Astrocyte of the cerebellum (primary cell): ENCODE measurements around the gene ATG4A.

Experiments used
- DNase-seq: peaks from one replicate; pipeline ENCODE4 v3.0.0-alpha.2; 2011; ENCODE audit warnings: low read depth
- H3K4me3 ChIP-seq: 2 replicates; pipeline ENCODE4 v1.5.1; 2011; ENCODE audit warnings: mild to moderate bottlenecking, low read depth, low read length, moderate library complexity
- CTCF ChIP-seq: IDR thresholded peaks from 2 replicates; pipeline ENCODE4 v1.5.1; 2012; ENCODE audit warnings: low read length, low read depth, moderate library complexity, mild to moderate bottlenecking; ENCODE audit errors: missing control alignments
- in situ Hi-C: cut with HindIII; loops from 2 replicates; pipeline ENCODE4 v1.10.0; 2017; ENCODE audit warnings: low sequenced_read_pairs

ATG4A gene

GRCh38 chrX:108091264-108091877, at the start of gene ATG4A, which contains the start of gene PSMD10:
Gene ATG4A (plus strand): TSS chrX:108091778. CDS start chrX:108091827, 49 bp downstream.
Gene PSMD10 (minus strand): TSS chrX:108091542. CDS start chrX:108091520, 22 bp downstream.
- in situ Hi-C loops = no loop called here
- peak within 1 kb of the TSS; percentile 72 for H3K4me3 ChIP-seq
- DNase-seq = peak; percentile 89
- no peak for TF ChIP-seq CTCF

- TF ChIP-seq CTCF = no peak
- DNase-seq = no peak
- in situ Hi-C loops = no loop called here
- no peak within 1 kb of the TSS for H3K4me3 ChIP-seq
Observed at GRCh38 chrX:108044554-108045256, 46.9 kb upstream of the ATG4A start, which contains the start of gene VSIG1. Gene VSIG1 (plus strand): TSS chrX:108045065. CDS start chrX:108045131, 66 bp downstream.

- no peak for DNase-seq
Observed at GRCh38 chrX:108049649-108050048, 41.9 kb upstream of the ATG4A start.

GRCh38 chrX:108053218-108053617, 38.4 kb upstream of the ATG4A start:
- DNase-seq = no peak
- H3K4me3 ChIP-seq = no peak overlapping the region
- no peak for TF ChIP-seq CTCF
- in situ Hi-C loops = no loop called here

More at GRCh38 chrX:108049649-108050048, 41.9 kb upstream of the ATG4A start:
- in situ Hi-C loops = no loop called here
- H3K4me3 ChIP-seq = no peak overlapping the region
- no peak for TF ChIP-seq CTCF

- in situ Hi-C loops = no loop called here
- no peak for TF ChIP-seq CTCF
Observed at GRCh38 chrX:108055546-108055945, 36.0 kb upstream of the ATG4A start.

GRCh38 chrX:108059801-108060200, 31.8 kb upstream of the ATG4A start:
- no peak for DNase-seq
- H3K4me3 ChIP-seq = no peak overlapping the region
- TF ChIP-seq CTCF = no peak
- in situ Hi-C loops = no loop called here

More at GRCh38 chrX:108055546-108055945, 36.0 kb upstream of the ATG4A start:
- H3K4me3 ChIP-seq = no peak overlapping the region
- no peak for DNase-seq
